SK-N-SH treated with all-trans-retinoic acid at 6 μM for 48 hours (cell line): ENCODE measurements around the gene ACOXL.

ENCODE experiments used
- ATAC-seq: fragments of 200-7000 bp; cut with Tn5 transposase; 3 replicates; pipeline ENCODE4 v1.9.1; 2020; ENCODE audit warnings: mild to moderate bottlenecking, moderate library complexity
- ARNTL ChIP-seq: fragments of 450-650 bp; formaldehyde crosslinking; IDR thresholded peaks from 2 replicates; pipeline ENCODE4 v1.5.0; 2020; ENCODE audit warnings: low read depth, mild to moderate bottlenecking, moderate library complexity, borderline replicate concordance
- BACH2 ChIP-seq: fragments of 250-450 bp; sonication (Bioruptor Pico); IDR thresholded peaks from 2 replicates; pipeline ENCODE4 v1.9.0; 2021; ENCODE audit warnings: mild to moderate bottlenecking, borderline replicate concordance
- CSDC2 ChIP-seq: fragments of 250-450 bp; sonication (Bioruptor Pico); IDR thresholded peaks from 2 replicates; pipeline ENCODE4 v1.5.0; 2020; ENCODE audit warnings: mild to moderate bottlenecking, moderate library complexity
- ESRRG ChIP-seq: fragments of 250-450 bp; sonication (Bioruptor Pico); IDR thresholded peaks from 2 replicates; pipeline ENCODE4 v1.6.1; 2021; ENCODE audit warnings: mild to moderate bottlenecking
- GLIS3 ChIP-seq: fragments of 250-450 bp; sonication (Bioruptor Pico); IDR thresholded peaks from 2 replicates; pipeline ENCODE4 v1.5.0; 2020; ENCODE audit warnings: mild to moderate bottlenecking, moderate library complexity
- ISL1 ChIP-seq: fragments of 250-450 bp; sonication (Bioruptor Pico); IDR thresholded peaks from 2 replicates; pipeline ENCODE4 v2.1.2; 2022; ENCODE audit warnings: mild to moderate bottlenecking, moderate library complexity
- OSR1 ChIP-seq: fragments of 250-450 bp; sonication (Bioruptor Pico); IDR thresholded peaks from 2 replicates; pipeline ENCODE4 v1.8.0; 2022; ENCODE audit warnings: moderate library complexity, mild to moderate bottlenecking, inconsistent platforms
- PPARA ChIP-seq: fragments of 250-450 bp; sonication (Bioruptor Pico); IDR thresholded peaks from 2 replicates; pipeline ENCODE4 v1.5.0; 2020; ENCODE audit warnings: mild to moderate bottlenecking, borderline replicate concordance
- RARB ChIP-seq: fragments of 250-450 bp; sonication (Bioruptor Pico); IDR thresholded peaks from 2 replicates; pipeline ENCODE4 v1.8.0; 2021; ENCODE audit warnings: mild to moderate bottlenecking, moderate library complexity
- SNAI2 ChIP-seq: fragments of 250-450 bp; sonication (Bioruptor Pico); IDR thresholded peaks from 2 replicates; pipeline ENCODE4 v1.5.0; 2020; ENCODE audit warnings: mild to moderate bottlenecking, moderate library complexity
- TCF4 ChIP-seq: fragments of 250-450 bp; sonication (Bioruptor Pico); IDR thresholded peaks from 2 replicates; pipeline ENCODE4 v1.8.0; 2021; ENCODE audit warnings: mild to moderate bottlenecking, moderate library complexity, borderline replicate concordance
- TOX ChIP-seq: fragments of 250-450 bp; sonication (Bioruptor Pico); IDR thresholded peaks from 2 replicates; pipeline ENCODE4 v1.8.0; 2021; ENCODE audit warnings: mild to moderate bottlenecking, moderate library complexity, borderline replicate concordance
- ZC3H10 ChIP-seq: fragments of 250-450 bp; sonication (Bioruptor Pico); IDR thresholded peaks from 2 replicates; pipeline ENCODE4 v1.5.1; 2021; ENCODE audit warnings: mild to moderate bottlenecking, moderate library complexity
- ZFP3 ChIP-seq: fragments of 250-450 bp; sonication (Bioruptor Pico); IDR thresholded peaks from 2 replicates; pipeline ENCODE4 v1.5.0; 2020; ENCODE audit warnings: mild to moderate bottlenecking, moderate library complexity
- ZFP30 ChIP-seq: fragments of 450-650 bp; formaldehyde crosslinking; IDR thresholded peaks from 2 replicates; pipeline ENCODE4 v1.5.0; 2022; ENCODE audit warnings: mild to moderate bottlenecking, moderate library complexity
- ZNF565 ChIP-seq: fragments of 450-650 bp; formaldehyde crosslinking; conservative IDR thresholded peaks from 2 replicates; pipeline ENCODE4 v1.5.0; 2020; ENCODE audit warnings: low read depth, mild to moderate bottlenecking, moderate library complexity
- ZNF70 ChIP-seq: fragments of 450-650 bp; formaldehyde crosslinking; IDR thresholded peaks from 2 replicates; pipeline ENCODE4 v1.5.0; 2020; ENCODE audit warnings: mild to moderate bottlenecking, moderate library complexity
- TF ChIP-seq, protein P1 (sequence below): fragments of 250-450 bp; sonication (Bioruptor Pico); IDR thresholded peaks from 2 replicates; pipeline ENCODE4 v1.8.0; 2021; ENCODE audit warnings: low read depth, mild to moderate bottlenecking, moderate library complexity, borderline replicate concordance
- TF ChIP-seq, protein P2 (sequence below): fragments of 250-450 bp; sonication (Bioruptor Pico); IDR thresholded peaks from 2 replicates; pipeline ENCODE4 v1.5.0; 2020; ENCODE audit warnings: mild to moderate bottlenecking, moderate library complexity
- TF ChIP-seq, protein P3 (sequence below): fragments of 250-450 bp; sonication (Bioruptor Pico); IDR thresholded peaks from 2 replicates; pipeline ENCODE4 v1.5.1; 2020; ENCODE audit warnings: low read depth, mild to moderate bottlenecking, moderate library complexity
- TF ChIP-seq, protein P4 (sequence below): fragments of 250-450 bp; sonication (Bioruptor Pico); IDR thresholded peaks from 2 replicates; pipeline ENCODE4 v1.5.1; 2021; ENCODE audit warnings: mild to moderate bottlenecking, moderate library complexity

The ACOXL gene

DNA sequence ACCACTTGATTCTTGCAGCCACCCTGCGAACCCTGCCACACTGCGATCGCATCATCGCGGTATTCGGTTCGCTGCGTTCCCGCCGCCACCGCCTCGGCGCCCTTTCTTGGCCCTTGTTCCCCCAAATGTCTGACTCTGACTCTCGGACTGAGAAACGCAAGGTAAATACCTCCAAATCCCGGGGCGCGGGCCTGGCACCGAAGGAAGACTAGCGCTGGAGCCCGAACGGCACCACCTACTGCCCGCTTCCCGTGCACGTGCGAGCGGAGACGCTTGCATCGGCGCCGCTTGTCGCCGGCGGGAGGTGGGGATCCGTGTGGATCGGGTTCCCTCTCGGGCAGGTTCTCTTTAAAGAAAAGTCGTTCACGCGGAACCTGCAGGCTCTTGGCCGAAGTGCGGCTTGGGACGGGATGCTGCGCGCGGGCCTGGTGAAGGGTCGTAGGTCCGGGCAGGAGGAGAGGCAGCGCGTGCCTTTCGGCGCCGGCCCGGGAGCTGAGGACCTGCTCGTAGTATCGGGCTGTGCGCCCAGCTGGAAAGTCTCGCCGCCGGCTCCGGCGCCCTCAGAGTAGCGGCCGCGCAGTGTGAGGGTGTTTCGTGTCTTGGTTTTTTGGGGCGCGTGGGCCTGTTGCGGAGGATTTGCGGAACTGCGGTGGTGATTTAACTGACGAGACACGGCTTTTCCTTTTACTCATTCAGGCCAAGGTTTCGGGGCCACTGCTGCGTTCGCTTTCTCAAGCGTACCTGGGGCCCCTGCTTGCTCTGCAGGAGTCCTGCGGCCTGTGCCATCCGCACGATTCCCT is 388.9 kb downstream of the ACOXL start:
- peak; percentile 20 for ATAC-seq
- TF ChIP-seq ARNTL (CRISPR knock-in tag) (no peak), ZNF70 (CRISPR knock-in tag) (no peak)

DNA sequence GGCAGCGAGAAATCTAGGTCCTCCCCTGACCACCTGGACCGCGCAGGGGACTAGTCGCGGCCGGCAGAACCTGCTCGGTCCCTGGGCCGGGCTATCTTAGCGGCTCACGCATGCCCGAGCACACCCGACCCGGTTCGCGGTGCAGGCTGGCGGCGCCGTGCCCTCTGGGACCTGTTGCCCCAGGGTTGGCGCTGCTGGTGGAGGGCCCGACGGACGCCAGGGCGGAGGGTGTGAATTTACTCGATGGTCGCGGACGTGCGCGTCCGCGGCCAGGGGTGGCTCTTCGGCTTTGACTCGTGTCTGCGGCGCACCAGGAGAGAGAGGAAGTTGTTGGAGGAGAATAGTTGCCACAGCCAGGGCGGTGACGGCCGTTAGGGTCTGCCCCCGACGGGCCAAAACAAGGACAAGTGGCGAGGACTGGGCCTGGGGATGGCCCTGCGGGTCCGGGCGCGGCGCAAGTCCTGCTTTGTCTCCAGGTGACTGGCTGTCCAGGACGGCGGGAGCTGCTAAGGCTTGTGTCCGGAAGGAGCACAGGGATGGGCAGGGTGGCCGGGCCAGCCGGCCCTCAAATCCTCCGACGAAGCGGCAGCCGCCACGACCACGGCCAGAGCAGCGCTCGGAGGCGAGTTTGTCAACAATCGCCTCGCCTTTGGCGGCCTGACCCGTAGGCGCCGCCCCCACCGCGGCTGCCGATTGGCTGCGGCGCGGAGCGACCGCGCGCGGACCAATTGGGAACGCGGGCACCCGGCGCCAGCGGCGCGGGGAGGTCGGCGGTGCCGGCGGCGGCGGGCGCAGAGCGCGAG is 389.7 kb downstream of the ACOXL start:
- ATAC-seq, result peak; percentile 77
- TF ChIP-seq ARNTL (CRISPR knock-in tag), result no peak
- TF ChIP-seq ZNF70 (CRISPR knock-in tag), result no peak
- TF ChIP-seq OSR1 (CRISPR knock-in tag), result no peak
- TF ChIP-seq CSDC2, result no peak
- no peak for TF ChIP-seq TOX (CRISPR knock-in tag)
- no peak for TF ChIP-seq BACH2 (CRISPR knock-in tag)

DNA sequence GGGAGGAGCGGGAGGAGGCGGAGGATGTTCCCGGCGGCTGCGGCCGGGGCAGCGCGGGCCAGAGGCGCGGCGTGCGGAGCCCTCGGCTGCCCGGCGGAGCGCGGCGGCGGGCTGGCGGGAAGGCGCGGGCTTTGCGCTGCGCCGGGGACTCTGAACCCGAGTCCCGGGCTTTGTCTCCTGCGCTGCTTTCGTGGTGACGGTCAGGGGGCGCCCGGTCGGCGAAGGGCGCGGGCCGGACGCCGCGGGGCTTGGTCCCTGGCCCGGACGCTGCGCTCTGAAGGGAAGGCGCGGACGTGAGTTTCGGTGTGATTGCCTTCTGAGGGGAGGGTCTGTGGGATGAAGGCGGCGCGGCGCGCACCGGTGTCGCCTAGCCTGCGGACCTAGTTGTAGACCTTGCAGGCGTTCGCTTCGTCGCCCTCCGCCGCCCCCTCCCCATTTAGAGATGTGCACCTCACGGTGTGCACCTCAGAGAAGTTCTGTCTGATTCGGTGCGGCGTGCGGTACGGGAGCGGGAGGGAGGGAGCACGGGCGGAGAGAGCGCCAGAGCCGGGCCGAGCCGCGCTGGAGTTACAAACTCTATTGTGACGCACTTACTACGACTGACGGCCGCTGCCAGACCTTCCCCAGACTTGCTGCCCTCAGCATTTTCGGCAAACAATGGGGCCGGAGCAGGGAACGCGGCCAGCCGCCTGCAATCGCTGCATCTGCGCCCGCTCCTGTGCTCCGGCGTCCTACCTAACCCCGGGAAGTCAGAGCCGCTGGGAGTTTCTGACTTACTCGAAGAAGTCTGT is 390.5 kb downstream of the ACOXL start:
- ATAC-seq, result peak; percentile 57
- TF ChIP-seq ZFP3 (CRISPR knock-in tag), result no peak
- TF ChIP-seq ISL1, result no peak
- TF ChIP-seq, protein P1, sequence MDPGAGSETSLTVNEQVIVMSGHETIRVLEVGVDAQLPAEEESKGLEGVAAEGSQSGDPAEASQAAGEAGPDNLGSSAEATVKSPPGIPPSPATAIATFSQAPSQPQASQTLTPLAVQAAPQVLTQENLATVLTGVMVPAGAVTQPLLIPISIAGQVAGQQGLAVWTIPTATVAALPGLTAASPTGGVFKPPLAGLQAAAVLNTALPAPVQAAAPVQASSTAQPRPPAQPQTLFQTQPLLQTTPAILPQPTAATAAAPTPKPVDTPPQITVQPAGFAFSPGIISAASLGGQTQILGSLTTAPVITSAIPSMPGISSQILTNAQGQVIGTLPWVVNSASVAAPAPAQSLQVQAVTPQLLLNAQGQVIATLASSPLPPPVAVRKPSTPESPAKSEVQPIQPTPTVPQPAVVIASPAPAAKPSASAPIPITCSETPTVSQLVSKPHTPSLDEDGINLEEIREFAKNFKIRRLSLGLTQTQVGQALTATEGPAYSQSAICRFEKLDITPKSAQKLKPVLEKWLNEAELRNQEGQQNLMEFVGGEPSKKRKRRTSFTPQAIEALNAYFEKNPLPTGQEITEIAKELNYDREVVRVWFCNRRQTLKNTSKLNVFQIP (CRISPR knock-in tag), result no peak
- TF ChIP-seq, protein P2, sequence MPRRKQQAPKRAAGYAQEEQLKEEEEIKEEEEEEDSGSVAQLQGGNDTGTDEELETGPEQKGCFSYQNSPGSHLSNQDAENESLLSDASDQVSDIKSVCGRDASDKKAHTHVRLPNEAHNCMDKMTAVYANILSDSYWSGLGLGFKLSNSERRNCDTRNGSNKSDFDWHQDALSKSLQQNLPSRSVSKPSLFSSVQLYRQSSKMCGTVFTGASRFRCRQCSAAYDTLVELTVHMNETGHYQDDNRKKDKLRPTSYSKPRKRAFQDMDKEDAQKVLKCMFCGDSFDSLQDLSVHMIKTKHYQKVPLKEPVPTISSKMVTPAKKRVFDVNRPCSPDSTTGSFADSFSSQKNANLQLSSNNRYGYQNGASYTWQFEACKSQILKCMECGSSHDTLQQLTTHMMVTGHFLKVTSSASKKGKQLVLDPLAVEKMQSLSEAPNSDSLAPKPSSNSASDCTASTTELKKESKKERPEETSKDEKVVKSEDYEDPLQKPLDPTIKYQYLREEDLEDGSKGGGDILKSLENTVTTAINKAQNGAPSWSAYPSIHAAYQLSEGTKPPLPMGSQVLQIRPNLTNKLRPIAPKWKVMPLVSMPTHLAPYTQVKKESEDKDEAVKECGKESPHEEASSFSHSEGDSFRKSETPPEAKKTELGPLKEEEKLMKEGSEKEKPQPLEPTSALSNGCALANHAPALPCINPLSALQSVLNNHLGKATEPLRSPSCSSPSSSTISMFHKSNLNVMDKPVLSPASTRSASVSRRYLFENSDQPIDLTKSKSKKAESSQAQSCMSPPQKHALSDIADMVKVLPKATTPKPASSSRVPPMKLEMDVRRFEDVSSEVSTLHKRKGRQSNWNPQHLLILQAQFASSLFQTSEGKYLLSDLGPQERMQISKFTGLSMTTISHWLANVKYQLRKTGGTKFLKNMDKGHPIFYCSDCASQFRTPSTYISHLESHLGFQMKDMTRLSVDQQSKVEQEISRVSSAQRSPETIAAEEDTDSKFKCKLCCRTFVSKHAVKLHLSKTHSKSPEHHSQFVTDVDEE, result no peak
- no peak for TF ChIP-seq SNAI2 (CRISPR knock-in tag)
- TF ChIP-seq, protein P3, sequence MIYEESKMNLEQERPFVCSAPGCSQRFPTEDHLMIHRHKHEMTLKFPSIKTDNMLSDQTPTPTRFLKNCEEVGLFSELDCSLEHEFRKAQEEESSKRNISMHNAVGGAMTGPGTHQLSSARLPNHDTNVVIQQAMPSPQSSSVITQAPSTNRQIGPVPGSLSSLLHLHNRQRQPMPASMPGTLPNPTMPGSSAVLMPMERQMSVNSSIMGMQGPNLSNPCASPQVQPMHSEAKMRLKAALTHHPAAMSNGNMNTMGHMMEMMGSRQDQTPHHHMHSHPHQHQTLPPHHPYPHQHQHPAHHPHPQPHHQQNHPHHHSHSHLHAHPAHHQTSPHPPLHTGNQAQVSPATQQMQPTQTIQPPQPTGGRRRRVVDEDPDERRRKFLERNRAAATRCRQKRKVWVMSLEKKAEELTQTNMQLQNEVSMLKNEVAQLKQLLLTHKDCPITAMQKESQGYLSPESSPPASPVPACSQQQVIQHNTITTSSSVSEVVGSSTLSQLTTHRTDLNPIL (CRISPR knock-in tag), result no peak
- TF ChIP-seq PPARA (CRISPR knock-in tag), result no peak
- TF ChIP-seq, protein P4, sequence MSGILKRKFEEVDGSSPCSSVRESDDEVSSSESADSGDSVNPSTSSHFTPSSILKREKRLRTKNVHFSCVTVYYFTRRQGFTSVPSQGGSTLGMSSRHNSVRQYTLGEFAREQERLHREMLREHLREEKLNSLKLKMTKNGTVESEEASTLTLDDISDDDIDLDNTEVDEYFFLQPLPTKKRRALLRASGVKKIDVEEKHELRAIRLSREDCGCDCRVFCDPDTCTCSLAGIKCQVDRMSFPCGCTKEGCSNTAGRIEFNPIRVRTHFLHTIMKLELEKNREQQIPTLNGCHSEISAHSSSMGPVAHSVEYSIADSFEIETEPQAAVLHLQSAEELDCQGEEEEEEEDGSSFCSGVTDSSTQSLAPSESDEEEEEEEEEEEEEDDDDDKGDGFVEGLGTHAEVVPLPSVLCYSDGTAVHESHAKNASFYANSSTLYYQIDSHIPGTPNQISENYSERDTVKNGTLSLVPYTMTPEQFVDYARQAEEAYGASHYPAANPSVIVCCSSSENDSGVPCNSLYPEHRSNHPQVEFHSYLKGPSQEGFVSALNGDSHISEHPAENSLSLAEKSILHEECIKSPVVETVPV (CRISPR knock-in tag), result no peak
- TF ChIP-seq OSR1 (CRISPR knock-in tag), result no peak
- TF ChIP-seq ZC3H10, result no peak
- no peak for TF ChIP-seq CSDC2
- TF ChIP-seq BACH2 (CRISPR knock-in tag), result no peak

DNA sequence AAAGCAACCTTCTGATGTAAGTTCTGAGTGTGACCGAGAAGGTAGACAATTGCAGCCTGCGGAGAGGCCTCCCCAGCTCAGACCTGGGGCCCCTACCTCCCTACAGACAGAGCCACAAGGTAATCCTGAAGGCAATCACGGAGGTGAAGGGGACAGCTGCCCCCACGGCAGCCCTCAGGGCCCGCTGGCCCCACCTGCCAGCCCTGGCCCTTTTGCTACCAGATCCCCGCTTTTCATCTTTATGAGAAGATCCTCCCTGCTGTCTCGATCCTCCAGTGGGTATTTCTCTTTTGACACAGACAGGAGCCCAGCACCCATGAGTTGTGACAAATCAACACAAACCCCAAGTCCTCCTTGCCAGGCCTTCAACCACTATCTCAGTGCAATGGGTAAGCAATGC is 391.4 kb downstream of the ACOXL start:
- ATAC-seq, result no peak
- TF ChIP-seq BACH2 (CRISPR knock-in tag) (no peak), ZFP30 (CRISPR knock-in tag) (no peak), RARB (CRISPR knock-in tag) (no peak), ZNF565 (CRISPR knock-in tag) (no peak), SNAI2 (CRISPR knock-in tag) (no peak), ISL1 (no peak), ESRRG (no peak), ARNTL (CRISPR knock-in tag) (no peak), TCF4 (CRISPR knock-in tag) (no peak), ZC3H10 (no peak), GLIS3 (CRISPR knock-in tag) (no peak), CSDC2 (no peak)
- TF ChIP-seq, protein P1 (CRISPR knock-in tag), result no peak
- TF ChIP-seq, protein P2, result no peak
